Activated CD8-positive, alpha-beta memory T cell treated with anti-CD3 and anti-CD28 coated beads, Interleukin-2, amount 50 U/mL, for 24 hours (primary cell): ENCODE results near the gene RAVER2.
"Not testable (repeated sequence)": the region's sequence is repeated elsewhere in the genome, so short reads cannot be mapped to it uniquely, and the experiment has no call there.

ENCODE experiments used
- DNase-seq: peaks from one replicate; pipeline ENCODE4 v3.0.0-alpha.2; 2020; ENCODE audit errors: extremely low read depth

Gene RAVER2, protein sequence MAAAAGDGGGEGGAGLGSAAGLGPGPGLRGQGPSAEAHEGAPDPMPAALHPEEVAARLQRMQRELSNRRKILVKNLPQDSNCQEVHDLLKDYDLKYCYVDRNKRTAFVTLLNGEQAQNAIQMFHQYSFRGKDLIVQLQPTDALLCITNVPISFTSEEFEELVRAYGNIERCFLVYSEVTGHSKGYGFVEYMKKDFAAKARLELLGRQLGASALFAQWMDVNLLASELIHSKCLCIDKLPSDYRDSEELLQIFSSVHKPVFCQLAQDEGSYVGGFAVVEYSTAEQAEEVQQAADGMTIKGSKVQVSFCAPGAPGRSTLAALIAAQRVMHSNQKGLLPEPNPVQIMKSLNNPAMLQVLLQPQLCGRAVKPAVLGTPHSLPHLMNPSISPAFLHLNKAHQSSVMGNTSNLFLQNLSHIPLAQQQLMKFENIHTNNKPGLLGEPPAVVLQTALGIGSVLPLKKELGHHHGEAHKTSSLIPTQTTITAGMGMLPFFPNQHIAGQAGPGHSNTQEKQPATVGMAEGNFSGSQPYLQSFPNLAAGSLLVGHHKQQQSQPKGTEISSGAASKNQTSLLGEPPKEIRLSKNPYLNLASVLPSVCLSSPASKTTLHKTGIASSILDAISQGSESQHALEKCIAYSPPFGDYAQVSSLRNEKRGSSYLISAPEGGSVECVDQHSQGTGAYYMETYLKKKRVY

GRCh38 chr1:64744492-64745180 lies at the start of gene RAVER2:
Gene RAVER2, plus strand, starts transcription at chr1:64745075. Its CDS starts 98 bp downstream, at chr1:64745173.
- no peak for DNase-seq

DNA sequence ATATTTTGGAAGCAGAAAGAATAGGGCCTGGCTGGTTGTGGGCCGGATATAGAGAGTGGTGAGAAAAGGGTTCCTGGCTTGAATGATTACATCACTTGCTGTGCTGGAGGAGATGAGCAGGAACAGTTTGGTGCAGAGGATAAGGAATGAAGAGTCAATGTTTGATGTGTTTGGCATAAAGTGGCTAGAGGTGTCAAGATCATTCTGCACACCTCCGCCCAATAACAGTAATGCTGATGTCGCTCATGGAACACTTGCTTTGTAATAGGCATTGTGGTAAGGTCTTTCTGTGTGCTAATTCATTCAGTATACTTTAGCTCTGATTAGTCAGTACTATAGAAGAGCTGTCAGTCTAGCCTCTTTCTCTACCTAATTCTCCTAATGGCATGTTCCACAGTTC lies 48.0 kb upstream of the RAVER2 start:
- no peak for DNase-seq

GRCh38 chr1:64699327-64699726 lies 45.5 kb upstream of the RAVER2 start:
- DNase-seq, result no peak

GRCh38 chr1:64701071-64701470 lies 43.8 kb upstream of the RAVER2 start:
- DNase-seq, result no peak

DNA sequence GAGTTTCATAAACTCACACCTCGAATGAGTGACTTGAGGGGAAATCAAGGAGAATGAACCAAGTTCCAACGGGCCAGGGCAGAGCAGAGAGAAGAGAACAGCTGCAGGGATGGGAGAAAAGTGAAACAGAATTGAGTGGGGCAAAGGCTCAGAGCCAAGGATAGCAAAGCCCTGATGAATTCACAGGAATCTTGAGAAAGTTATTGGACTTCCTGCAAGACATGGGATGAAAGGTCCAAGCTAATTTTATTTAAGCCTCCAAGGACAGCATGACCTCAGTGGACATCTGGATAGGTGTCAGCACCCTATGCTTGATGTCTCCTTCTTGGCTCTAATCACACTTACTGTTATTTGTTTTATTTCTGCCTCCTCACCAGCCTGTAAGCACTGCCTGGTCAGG lies 43.0 kb upstream of the RAVER2 start:
- DNase-seq, result no peak

DNA sequence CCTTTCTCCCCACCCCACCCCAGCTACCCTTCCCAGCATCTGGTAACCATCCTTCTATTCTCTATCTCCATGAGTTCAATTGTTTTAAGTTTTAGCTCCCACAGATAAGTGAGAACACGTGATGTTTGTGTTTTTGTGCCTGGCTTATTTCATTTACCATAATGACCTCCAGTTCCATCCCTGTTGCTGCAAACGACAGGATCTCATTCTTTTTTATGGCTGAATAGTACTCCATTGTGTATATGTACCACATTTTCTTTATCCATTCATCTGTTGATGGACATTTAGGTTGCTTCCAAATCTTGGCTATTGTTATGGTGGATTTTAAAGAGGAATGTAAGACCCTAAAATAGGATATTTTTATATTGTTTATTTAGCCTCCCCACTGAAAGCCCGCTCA lies 42.2 kb upstream of the RAVER2 start:
- not testable (repeated sequence) for DNase-seq

- DNase-seq, result no peak
Measured at GRCh38 chr1:64703600-64703999, 41.3 kb upstream of the RAVER2 start.

DNA sequence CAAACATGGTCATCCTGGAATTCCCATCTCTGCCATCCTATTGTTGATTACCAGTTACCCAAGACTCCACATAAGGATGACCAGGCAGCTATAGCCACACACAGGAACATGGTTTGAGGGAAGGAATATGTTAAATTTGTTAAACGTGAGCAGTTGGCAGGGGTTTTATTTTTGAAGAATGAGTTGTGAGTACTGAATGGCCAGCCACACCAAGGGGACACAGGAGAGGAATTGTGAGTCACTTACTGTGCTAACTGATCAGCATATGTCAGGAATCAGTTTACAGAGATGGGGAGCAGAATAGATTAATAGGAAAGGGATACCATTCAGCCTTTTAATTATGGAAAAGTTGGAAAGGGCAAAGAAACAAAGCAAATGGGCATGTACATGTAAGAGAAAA lies 39.3 kb upstream of the RAVER2 start:
- DNase-seq, result no peak

GRCh38 chr1:64711266-64711665 lies 33.6 kb upstream of the RAVER2 start:
- no peak for DNase-seq

GRCh38 chr1:64712049-64712448 lies 32.8 kb upstream of the RAVER2 start:
- DNase-seq, result no peak

- no peak for DNase-seq
Measured at GRCh38 chr1:64715186-64715585, 29.7 kb upstream of the RAVER2 start.

GRCh38 chr1:64721135-64721534 lies 23.7 kb upstream of the RAVER2 start:
- no peak for DNase-seq

DNA sequence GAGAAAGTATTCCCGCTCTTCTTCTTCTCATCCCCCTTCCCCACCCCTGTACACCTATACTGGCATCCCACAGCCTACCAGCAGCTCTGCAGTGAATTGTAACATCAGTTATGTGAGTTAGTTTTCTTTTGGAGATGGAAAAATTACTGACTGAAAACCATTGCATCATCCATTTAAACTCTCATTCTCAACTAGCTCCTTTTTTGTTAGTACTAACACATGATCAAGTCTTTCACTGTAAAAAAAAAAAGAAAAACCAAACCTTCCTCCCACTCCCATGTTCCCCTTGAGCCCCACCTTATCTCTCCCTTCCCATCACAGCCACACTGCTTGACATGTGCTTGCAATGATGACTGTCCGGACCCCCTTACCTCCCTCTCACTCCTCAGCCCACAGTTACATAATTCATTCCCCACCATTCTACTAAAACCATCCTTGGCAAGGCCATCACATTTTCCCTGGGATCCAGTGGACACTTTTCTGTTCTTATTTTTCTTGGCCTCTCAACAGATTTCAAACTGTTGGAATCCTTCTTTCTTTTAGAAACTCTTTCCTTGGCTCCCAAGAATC lies 23.2 kb upstream of the RAVER2 start:
- no peak for DNase-seq

- no peak for DNase-seq
Measured at GRCh38 chr1:64727861-64728260, 17.0 kb upstream of the RAVER2 start.

GRCh38 chr1:64733581-64734286 lies 11.1 kb upstream of the RAVER2 start:
- no peak for DNase-seq

DNA sequence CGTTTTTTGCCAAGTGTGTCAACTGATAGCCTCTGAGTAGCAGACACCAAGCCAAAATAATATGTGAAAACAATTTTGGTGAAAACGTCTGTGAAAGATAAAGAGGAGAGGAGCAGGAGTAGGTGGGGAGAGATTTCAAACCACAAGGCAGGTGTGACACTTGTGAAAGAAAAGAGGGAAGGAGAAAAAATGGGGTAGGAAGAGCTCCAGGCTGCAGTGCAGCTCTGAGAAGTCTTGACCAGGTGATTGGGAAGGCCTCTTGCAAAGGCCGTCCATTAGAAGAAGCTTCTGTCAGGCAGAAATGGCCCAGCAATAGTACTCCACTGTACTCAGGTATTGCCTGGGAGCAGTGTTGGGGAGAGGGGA lies 10.6 kb upstream of the RAVER2 start:
- no peak for DNase-seq

GRCh38 chr1:64740687-64741086 lies 4.2 kb upstream of the RAVER2 start:
- not testable (repeated sequence) for DNase-seq

GRCh38 chr1:64743954-64744491 lies 852 bp upstream of the RAVER2 start:
- no peak for DNase-seq

DNA sequence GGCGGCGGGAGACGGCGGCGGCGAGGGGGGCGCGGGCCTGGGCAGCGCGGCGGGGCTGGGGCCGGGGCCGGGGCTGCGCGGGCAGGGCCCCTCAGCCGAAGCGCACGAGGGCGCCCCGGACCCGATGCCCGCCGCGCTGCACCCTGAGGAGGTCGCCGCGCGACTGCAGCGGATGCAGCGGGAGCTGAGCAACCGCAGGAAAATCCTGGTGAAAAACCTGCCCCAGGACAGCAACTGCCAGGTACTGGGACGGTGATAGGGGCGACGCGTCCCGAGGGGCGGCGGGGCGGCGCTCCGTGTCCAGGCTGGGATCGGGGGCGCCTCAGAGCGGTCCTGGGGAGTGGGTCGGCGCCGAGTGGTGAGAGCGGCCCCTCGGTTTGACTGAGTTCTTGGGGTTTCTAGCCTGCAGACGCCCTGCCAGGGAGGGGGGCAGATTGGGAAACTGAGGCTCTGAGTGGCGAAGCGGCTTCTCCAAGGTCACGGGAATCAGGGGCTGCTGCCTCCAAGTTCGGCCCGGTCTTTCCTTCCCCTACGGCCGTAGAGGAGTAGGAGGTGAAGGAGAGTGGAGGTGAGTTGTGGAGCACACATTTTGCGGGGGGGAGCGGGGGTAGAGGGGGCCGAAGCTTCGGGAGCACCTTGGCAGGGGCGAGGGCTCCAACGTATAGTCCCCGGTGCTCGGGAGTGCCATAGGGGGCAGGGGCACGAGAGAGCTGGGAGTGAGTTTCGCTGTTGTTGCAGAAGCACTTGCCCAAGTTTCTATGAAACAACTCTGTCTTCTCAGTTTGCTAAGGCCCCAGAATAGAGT lies 508 bp downstream of the RAVER2 start:
- no peak for DNase-seq
